ENCODE measurements around the gene ZFY.
"Not testable (repeated sequence)": the region's sequence is repeated elsewhere in the genome, so short reads cannot be mapped to it uniquely, and the experiment has no call there.

Gene ZFY

DNA sequence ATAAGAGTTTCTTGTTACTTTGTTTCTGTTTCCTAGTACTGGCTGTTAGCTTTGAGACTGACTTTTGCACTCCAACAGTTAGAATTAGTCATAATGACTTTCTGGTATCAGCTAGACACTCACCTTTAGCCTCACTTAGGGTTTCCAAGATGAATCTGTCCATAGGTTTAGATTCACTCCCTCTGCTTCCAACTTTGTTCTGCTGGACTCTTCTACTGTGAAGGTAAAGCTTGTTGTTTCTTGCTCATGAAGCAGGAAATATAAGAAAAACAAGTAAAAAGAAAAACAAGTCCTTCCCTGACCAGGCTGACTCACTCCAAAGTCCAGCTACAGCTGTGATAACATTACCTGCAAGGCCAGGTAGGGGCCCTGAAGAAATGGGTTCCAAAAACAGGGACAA lies 67.0 kb downstream of the ZFY start:
- in situ Hi-C loops (cut with HindIII; ENCODE audit: low pct_unique_long_range_greater_than_20kb, low sequenced_read_pairs): no loop called here
- no peak for DNase-seq (ENCODE audit: low read depth in 1 of 2, low spot score in 1 of 2)
- TF ChIP-seq JUND (IDR thresholded peaks at IDR 0.05; ENCODE audit: low read depth): no peak

GRCh38 chrY:3002680-3003515 lies 67.7 kb downstream of the ZFY start:
- in situ Hi-C loops (cut with HindIII; ENCODE audit: low pct_unique_long_range_greater_than_20kb, low sequenced_read_pairs): no loop called here
- TF ChIP-seq JUND (IDR thresholded peaks at IDR 0.05; ENCODE audit: low read depth): no peak
- no peak for DNase-seq (ENCODE audit: low read depth in 1 of 2, low spot score in 1 of 2)

GRCh38 chrY:3003516-3003830 lies 68.3 kb downstream of the ZFY start:
- in situ Hi-C loops (cut with HindIII; ENCODE audit: low pct_unique_long_range_greater_than_20kb, low sequenced_read_pairs): no loop called here
- no peak for DNase-seq (ENCODE audit: low read depth in 1 of 2, low spot score in 1 of 2)
- no peak for TF ChIP-seq JUND (IDR thresholded peaks at IDR 0.05; ENCODE audit: low read depth)

- in situ Hi-C loops (cut with HindIII; ENCODE audit: low pct_unique_long_range_greater_than_20kb, low sequenced_read_pairs): no loop called here
- no peak for TF ChIP-seq JUND (IDR thresholded peaks at IDR 0.05; ENCODE audit: low read depth)
- no peak for DNase-seq (ENCODE audit: low read depth in 1 of 2, low spot score in 1 of 2)
Measured at GRCh38 chrY:3003846-3004245, 68.7 kb downstream of the ZFY start.

DNA sequence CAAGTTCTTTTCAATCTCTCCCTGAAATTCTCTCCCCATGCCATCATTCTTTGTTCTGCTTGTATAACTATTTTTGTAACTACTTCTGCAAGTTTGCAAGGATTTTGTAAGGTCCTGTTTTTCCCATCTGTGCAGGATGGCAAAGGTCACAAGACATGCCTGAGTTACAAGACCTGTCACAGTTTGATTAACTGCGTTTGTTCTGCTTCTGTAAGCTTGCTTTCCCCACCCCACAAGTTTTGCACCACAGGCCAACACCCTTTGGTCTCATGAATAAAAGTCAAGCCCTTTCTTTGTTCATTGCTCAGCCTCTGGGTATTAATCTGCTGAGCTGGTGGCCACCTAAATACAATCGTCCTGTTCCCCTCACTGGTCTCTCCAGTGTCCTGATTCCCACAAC lies 70.8 kb downstream of the ZFY start:
- in situ Hi-C loops (cut with HindIII; ENCODE audit: low pct_unique_long_range_greater_than_20kb, low sequenced_read_pairs); DNase-seq (ENCODE audit: low read depth in 1 of 2, low spot score in 1 of 2): not testable (repeated sequence)

GRCh38 chrY:3007967-3008366 lies 72.8 kb downstream of the ZFY start:
- DNase-seq (ENCODE audit: low read depth in 1 of 2, low spot score in 1 of 2): no peak
- in situ Hi-C loops (cut with HindIII; ENCODE audit: low pct_unique_long_range_greater_than_20kb, low sequenced_read_pairs): no loop called here
- TF ChIP-seq JUND (IDR thresholded peaks at IDR 0.05; ENCODE audit: low read depth): no peak

GRCh38 chrY:3012226-3012625 lies 77.0 kb downstream of the ZFY start:
- no peak for DNase-seq (ENCODE audit: low read depth in 1 of 2, low spot score in 1 of 2)
- in situ Hi-C loops (cut with HindIII; ENCODE audit: low pct_unique_long_range_greater_than_20kb, low sequenced_read_pairs): no loop called here
- TF ChIP-seq JUND (IDR thresholded peaks at IDR 0.05; ENCODE audit: low read depth): no peak

GRCh38 chrY:3016594-3016993 lies 81.4 kb downstream of the ZFY start:
- in situ Hi-C loops (cut with HindIII; ENCODE audit: low pct_unique_long_range_greater_than_20kb, low sequenced_read_pairs): no loop called here
- no peak for DNase-seq (ENCODE audit: low read depth in 1 of 2, low spot score in 1 of 2)
- TF ChIP-seq JUND (IDR thresholded peaks at IDR 0.05; ENCODE audit: low read depth): no peak

DNA sequence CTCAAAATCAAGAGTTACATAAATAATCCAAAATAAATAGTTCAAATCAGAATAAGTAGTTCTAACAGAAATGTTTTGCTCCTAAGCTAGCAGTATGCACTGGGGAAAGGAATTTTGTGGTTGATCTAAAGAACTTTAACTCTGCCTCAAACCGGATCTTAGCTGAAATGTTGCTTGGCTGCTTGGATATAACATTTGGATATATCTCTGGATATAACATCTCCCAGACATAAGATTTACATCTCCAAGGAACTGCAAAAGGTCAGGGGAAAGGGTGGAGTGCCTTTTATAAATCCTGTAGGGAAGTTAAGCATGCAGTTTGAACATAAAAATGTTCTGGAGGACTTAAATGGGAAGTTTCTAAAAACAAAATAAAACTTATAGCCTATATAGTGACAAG lies 83.4 kb downstream of the ZFY start:
- in situ Hi-C loops (cut with HindIII; ENCODE audit: low pct_unique_long_range_greater_than_20kb, low sequenced_read_pairs): no loop called here
- DNase-seq (ENCODE audit: low read depth in 1 of 2, low spot score in 1 of 2): no peak
- no peak for TF ChIP-seq JUND (IDR thresholded peaks at IDR 0.05; ENCODE audit: low read depth)

GRCh38 chrY:3019584-3019983 lies 84.4 kb downstream of the ZFY start:
- in situ Hi-C loops (cut with HindIII; ENCODE audit: low pct_unique_long_range_greater_than_20kb, low sequenced_read_pairs): no loop called here
- no peak for DNase-seq (ENCODE audit: low read depth in 1 of 2, low spot score in 1 of 2)
- no peak for TF ChIP-seq JUND (IDR thresholded peaks at IDR 0.05; ENCODE audit: low read depth)

- in situ Hi-C loops (cut with HindIII; ENCODE audit: low pct_unique_long_range_greater_than_20kb, low sequenced_read_pairs): no loop called here
- no peak for TF ChIP-seq JUND (IDR thresholded peaks at IDR 0.05; ENCODE audit: low read depth)
Measured at GRCh38 chrY:3021176-3021575, 86.0 kb downstream of the ZFY start.

DNA sequence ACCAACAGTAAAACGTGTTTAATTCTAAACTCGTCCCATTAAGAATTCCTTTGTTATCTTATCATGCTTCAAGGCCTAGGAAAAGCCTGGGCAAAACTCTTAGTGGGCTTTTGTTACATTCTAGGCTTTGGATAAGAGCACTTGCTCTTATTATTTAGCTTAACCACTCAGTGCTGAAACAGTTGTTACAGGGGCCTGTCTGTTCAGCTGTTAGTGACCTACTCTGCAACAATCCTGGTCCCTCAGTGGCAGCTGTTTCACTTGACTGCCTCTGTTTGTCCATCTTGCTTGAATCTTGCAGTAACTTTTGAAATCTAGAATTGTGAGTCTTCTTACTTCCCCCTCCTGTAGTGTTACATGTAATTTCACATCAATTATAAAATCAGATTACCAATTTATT lies 88.4 kb downstream of the ZFY start:
- TF ChIP-seq JUND (IDR thresholded peaks at IDR 0.05; ENCODE audit: low read depth): no peak
- in situ Hi-C loops (cut with HindIII; ENCODE audit: low pct_unique_long_range_greater_than_20kb, low sequenced_read_pairs): no loop called here
- DNase-seq (ENCODE audit: low read depth in 1 of 2, low spot score in 1 of 2): no peak

More at GRCh38 chrY:3021176-3021575, 86.0 kb downstream of the ZFY start:
- no peak for DNase-seq (ENCODE audit: low read depth in 1 of 2, low spot score in 1 of 2)

DNA sequence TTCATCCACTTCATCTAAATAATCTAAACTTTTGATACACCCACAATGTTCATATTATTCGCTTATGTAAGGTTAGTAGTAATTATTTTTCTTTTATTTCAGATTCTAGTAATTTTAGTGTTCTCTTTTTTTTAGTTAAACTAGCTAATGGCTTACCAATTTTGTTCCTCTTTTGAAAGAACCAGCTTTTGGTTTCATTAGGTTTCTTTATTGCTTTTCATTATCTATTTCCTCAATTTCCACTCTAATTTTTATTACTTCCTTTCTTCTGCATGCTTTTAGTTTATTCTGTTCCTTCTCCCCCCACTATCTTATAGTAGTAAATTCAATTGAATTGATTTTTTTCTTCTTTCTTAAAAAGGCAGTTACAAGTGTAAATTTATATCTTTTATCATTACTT lies 90.2 kb downstream of the ZFY start:
- DNase-seq (ENCODE audit: low read depth in 1 of 2, low spot score in 1 of 2): no peak
- in situ Hi-C loops (cut with HindIII; ENCODE audit: low pct_unique_long_range_greater_than_20kb, low sequenced_read_pairs): no loop called here
- no peak for TF ChIP-seq JUND (IDR thresholded peaks at IDR 0.05; ENCODE audit: low read depth)

Measured in T47D (cell line).